Gastroesophageal sphincter (tissue), 4 donors: ENCODE measurements around the gene FURIN. TPM values are rescaled to one million over a fixed set of nuclear protein-coding genes. Genes with fewer than 3 reads are reported as not detected.

Experiments used
- ATAC-seq: fragments of 150-250 bp; one replicate; pipeline ENCODE4 v1.9.1; 2016; ENCODE audit warnings: mild to moderate bottlenecking, moderate library complexity
- H3K27ac ChIP-seq, 4 donors: fragments of 200-600 bp; sonication (generic) in 3 of 4; 1 replicate in 3 of 4; 2 replicates in 1 of 4; pipeline ENCODE4 v1.5.1; 2016 to 2019
- H3K27me3 ChIP-seq: fragments of 200-600 bp; sonication (generic); one replicate; pipeline ENCODE4 v1.5.1; 2019
- H3K36me3 ChIP-seq, 2 donors: fragments of 200-600 bp; sonication (generic); one replicate each; pipeline ENCODE4 v1.5.1; 2019; ENCODE audit warnings: control low read depth in 1 of 2
- H3K4me1 ChIP-seq, 3 donors: fragments of 200-600 bp; sonication (generic); 1 replicate in 2 of 3; 2 replicates in 1 of 3; pipeline ENCODE4 v1.5.1; 2016 to 2019; ENCODE audit warnings: control low read depth in 2 of 3
- H3K4me3 ChIP-seq, 2 donors: fragments of 200-600 bp; sonication (generic); one replicate each; pipeline ENCODE4 v1.5.1; 2019; ENCODE audit warnings: mild to moderate bottlenecking in 1 of 2, moderate library complexity in 1 of 2
- H3K9me3 ChIP-seq, 3 donors: fragments of 200-600 bp; sonication (generic); one replicate each; pipeline ENCODE4 v1.5.1; 2017 to 2019; ENCODE audit warnings: control low read depth in 2 of 3
- CTCF ChIP-seq, 4 experiments: fragments of 200-600 bp in 2 of 4; fragments of 450-650 bp in 2 of 4; sonication (generic) in 1 of 4; IDR thresholded peaks; one replicate each; pipeline ENCODE4 v1.5.1; 2017 to 2019; ENCODE audit warnings: antibody characterized with exemption in 4 of 4, mild to moderate bottlenecking in 2 of 4, moderate library complexity in 2 of 4
- EP300 ChIP-seq: sonication (generic); formaldehyde crosslinking; IDR thresholded peaks from one replicate; pipeline ENCODE4 v1.6.1; 2017; ENCODE audit warnings: antibody characterized with exemption, mild to moderate bottlenecking
- POLR2A ChIP-seq, 2 donors: fragments of 450-650 bp; IDR thresholded peaks; one replicate each; pipeline ENCODE4 v1.6.1; 2017; ENCODE audit warnings: antibody characterized with exemption in 2 of 2, mild to moderate bottlenecking in 2 of 2, moderate library complexity in 1 of 2
- POLR2AphosphoS5 ChIP-seq: sonication (generic); formaldehyde crosslinking; IDR thresholded peaks from one replicate; pipeline ENCODE4 v1.6.1; 2017; ENCODE audit warnings: antibody characterized with exemption
- WGBS, 2 donors: methylation state at CpG; one replicate each; pipeline ENCODE4 v1.1.5; 2018; ENCODE audit warnings: low coverage in 1 of 2; 5-methylcytosine and 5-hydroxymethylcytosine counted together
- total RNA-seq, 4 donors: library from RNA; depleted of rRNA; stranded (reverse); fragments of >200 nt; gene quantifications; one replicate each; pipeline ENCODE4 v1.1.0, GENCODE V29; 2016

FURIN gene
- total RNA-seq, 4 donors from 2014 or later = 34.1 to 75.4 (median 59.8) TPM

GRCh38 chr15:90870354-90871138 lies 2.2 kb downstream of the FURIN start:
- ATAC-seq = no peak
- H3K4me1 ChIP-seq = peaks cover 0 to 51% (median 38%) of the 10 kb centered on the region in 3 donors

GRCh38 chr15:90871139-90871715 lies 2.8 kb downstream of the FURIN start:
- 0% methylated on average over 3 of the region's 71 CpGs; no CpG with 5 or more reads in 1 of the 2 donors for WGBS, 2 donors
- Histone ChIP-seq H3K4me3 (peak overlapping the region; percentile 96 to 99), H3K27me3 (no peaks in the 10 kb centered on the region), H3K9me3 (no peaks in the 10 kb centered on the region), H3K4me1 (peaks cover 0 to 51% (median 38%) of the 10 kb centered on the region in 3 donors), H3K27ac (peak overlapping the region; percentile 83 to 96 (median 94)), H3K36me3 (peaks cover 0 to 11% of the 10 kb centered on the region in 2 donors)
- TF ChIP-seq EP300 = no peak
- peak in 1 of 2 donors; percentile 16 for TF ChIP-seq POLR2A (IDR thresholded peaks at IDR 0.05)
- no peak for TF ChIP-seq POLR2AphosphoS5
- TF ChIP-seq CTCF (IDR thresholded peaks at IDR 0.05) = no peak
- peak; percentile 31 for ATAC-seq

More at GRCh38 chr15:90870354-90871138, 2.2 kb downstream of the FURIN start:
- TF ChIP-seq POLR2AphosphoS5 = no peak
- no peak for TF ChIP-seq CTCF (IDR thresholded peaks at IDR 0.05)
- no peak for TF ChIP-seq EP300
- TF ChIP-seq POLR2A (IDR thresholded peaks at IDR 0.05) = no peak
- 27 to 59% methylated on average over 8 to 16 of the region's 19 CpGs for WGBS, 2 donors
- Histone ChIP-seq H3K27me3 (no peaks in the 10 kb centered on the region), H3K36me3 (peaks cover 0 to 4% of the 10 kb centered on the region in 2 donors), H3K9me3 (no peaks in the 10 kb centered on the region), H3K27ac (peak overlapping the region; percentile 83 to 96 (median 94)), H3K4me3 (peak overlapping the region; percentile 96 to 99)

GRCh38 chr15:90871716-90872485 lies 3.5 kb downstream of the FURIN start:
- WGBS, 2 donors = no CpG with 5 or more reads among the region's 77 CpGs
- peaks cover 0 to 51% (median 38%) of the 10 kb centered on the region in 3 donors for H3K4me1 ChIP-seq
- ATAC-seq = peak; percentile 18

GRCh38 chr15:90872486-90873184 lies 4.2 kb downstream of the FURIN start:
- 14 to 40% methylated on average over 2 to 9 of the region's 12 CpGs for WGBS, 2 donors
- no peaks in the 10 kb centered on the region for H3K27me3 ChIP-seq
- H3K27ac ChIP-seq = peak overlapping the region; percentile 83 to 96 (median 94)
- no peaks in the 10 kb centered on the region for H3K9me3 ChIP-seq
- TF ChIP-seq POLR2AphosphoS5 = peak; percentile 59
- TF ChIP-seq CTCF (IDR thresholded peaks at IDR 0.05) = no peak
- peak in 1 of 2 donors; percentile 21 for TF ChIP-seq POLR2A (IDR thresholded peaks at IDR 0.05)
- TF ChIP-seq EP300 = no peak
- peaks cover 0 to 25% of the 10 kb centered on the region in 2 donors for H3K36me3 ChIP-seq
- H3K4me3 ChIP-seq = peak overlapping the region; percentile 96 to 99
- peaks cover 0 to 51% (median 38%) of the 10 kb centered on the region in 3 donors for H3K4me1 ChIP-seq
- no peak for ATAC-seq

More at GRCh38 chr15:90871716-90872485, 3.5 kb downstream of the FURIN start:
- no peak for TF ChIP-seq POLR2A (IDR thresholded peaks at IDR 0.05)
- Histone ChIP-seq H3K4me3 (peak overlapping the region; percentile 96 to 99), H3K36me3 (peaks cover 0 to 18% of the 10 kb centered on the region in 2 donors), H3K27ac (peak overlapping the region; percentile 83 to 96 (median 94)), H3K27me3 (no peaks in the 10 kb centered on the region), H3K9me3 (no peaks in the 10 kb centered on the region)
